Activated CD4-positive, CD25-positive, alpha-beta regulatory T cell (primary cell): ENCODE results near the gene CAPN7.

Experiments used
- DNase-seq, 4 experiments: peaks; one replicate each; lab custom pipeline; 2025; lab: John Stamatoyannopoulos, UW

Gene CAPN7

DNA sequence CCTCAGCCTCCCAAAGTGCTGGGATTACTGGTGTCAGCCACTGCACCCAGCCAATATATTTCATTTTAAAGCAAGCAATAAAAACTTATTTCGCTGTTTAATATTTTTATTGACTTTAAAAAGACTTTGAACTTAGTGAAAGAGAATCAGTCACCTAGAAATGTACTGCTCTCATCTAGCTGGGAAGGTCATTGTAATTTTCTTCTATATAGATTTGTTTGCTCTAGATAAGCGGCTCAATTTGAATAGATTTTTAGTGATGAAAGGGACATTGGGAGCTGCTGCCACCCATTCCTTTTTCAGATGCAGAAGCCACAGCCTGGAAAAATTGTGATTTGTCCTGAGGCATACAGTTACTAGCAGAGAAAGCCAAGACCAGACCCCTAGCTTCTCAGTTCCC, 40.1 kb downstream of the CAPN7 start:
- no peak for DNase-seq

DNA sequence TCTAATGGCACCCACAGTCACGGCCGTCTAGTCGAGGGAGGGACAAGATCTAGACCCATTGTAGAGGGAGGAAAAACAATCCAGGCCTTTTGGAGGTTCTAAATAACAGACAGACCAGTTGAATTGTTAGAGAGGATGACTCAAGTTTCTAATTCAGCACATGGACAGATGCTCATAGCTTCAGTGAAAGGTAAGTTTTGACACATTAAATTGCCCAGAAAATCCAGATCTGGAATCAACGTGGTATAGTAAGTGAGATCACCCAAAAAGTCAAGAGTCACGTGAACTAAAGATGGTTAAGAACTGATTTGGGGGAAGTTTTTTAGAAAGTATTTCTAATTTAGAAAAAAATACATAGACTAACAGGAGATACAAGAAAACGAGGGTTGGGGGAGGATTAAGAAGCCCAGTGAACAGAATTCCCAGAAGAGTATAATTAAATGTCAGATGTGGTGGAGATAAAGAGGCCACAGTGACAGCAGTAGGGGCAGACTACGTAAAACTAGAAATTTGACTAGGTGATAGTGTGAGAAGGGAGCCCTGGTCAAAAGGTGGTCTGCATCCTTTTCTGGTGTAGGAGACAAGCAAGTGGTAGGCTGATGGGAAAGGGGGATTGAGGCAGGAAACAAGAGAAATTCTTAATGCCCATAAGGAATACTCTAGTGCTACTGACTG, 47.1 kb downstream of the CAPN7 start:
- no peak for DNase-seq

DNA sequence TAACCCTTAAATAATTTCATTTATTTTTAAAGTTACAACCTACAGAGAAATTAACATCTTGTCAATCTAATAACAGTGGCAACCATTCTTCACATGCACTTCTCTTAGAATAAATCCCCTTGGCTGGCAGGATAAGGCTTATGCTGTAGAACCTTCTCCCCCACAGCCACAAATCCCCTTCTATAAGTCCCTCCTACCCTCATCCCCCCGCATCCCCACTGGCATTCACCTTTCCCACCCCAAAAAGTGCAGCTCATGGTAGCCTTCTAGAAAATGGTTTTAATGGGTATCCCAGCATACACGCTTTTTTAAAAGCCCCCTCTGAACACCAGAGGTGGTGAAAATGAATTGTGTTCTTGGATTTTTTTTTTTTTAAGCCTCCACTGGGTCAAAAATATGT, 49.2 kb downstream of the CAPN7 start:
- no peak for DNase-seq

DNA sequence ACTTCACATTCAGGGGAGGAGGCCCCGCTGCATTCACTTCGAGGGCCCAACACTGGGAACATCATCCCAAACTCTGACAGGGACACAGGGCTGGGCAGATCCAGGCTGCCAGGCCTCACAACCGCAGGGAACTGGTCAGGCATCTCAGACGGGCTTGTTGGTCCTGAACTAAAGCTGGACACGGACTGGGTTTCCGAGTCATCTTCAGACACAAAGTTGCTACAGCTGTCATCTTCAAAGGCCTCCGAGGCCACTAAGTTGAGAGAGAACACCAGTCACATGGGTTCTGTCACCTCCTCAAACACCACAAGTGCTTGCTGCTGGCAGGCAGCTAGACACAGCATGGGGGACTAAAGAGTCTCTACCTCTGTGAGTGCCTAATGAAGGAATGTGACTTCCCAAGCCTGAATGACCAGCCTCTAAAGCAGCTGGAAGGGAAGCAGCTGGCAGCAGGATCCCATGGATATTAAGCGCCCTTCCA, 50.9 kb downstream of the CAPN7 start:
- no peak for DNase-seq

DNA sequence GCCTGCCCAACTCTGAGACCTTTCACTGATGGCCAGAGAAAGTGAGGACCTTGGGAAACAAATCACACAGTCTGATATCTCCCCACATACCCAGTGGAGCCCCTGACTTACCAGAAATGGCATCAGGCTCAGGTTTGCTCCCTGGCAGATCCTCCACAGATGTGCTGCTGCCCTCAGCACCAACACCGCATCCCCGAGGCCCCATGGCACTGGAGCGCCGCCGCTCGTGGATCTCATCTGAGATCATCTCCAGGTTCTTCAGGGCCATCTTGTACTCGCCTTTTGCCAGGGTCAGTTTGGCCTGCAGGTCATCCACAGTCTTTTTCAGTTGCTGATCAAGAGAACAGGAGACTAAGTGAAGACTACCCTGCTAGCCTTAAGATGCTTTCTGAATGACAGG, 52.7 kb downstream of the CAPN7 start:
- DNase-seq, result no peak

DNA sequence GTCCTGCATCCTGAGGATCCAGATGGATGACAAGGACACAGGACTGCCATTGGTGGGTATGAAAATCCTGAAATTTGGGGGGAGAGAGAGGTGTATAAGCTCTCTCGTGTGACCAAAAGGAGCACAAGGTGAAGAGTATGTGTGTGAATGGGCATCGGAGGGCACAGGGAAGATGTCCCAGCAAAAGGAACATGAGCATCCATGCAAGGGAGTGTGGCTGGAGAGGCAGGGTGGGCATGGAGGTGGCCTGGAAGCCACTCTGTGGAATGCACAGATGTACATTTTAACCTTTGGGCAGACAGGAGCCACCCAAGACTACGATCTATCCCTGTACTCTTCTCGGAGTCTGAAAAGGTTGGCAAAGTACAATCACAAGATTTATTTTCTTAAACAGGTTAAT, 54.5 kb downstream of the CAPN7 start:
- no peak for DNase-seq

DNA sequence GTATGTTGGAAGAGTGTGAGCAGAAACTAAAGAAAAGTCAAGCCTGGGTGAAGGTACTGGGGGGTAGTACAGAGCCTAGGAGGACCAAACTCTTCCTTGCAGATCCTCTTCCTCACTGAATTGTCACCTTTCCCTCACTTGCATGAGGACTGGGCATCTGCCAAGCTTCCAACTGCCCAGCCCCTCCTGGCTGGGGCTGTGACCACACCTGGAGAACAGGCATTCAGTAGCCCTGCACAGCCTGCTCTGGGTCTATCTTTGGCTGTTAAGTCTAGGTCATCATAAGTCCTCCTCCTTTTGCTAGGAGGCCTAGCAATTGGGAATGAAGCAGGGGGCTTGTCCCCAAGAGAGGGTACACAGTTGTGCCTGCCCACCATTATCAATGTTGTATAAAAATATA, 55.2 kb downstream of the CAPN7 start:
- no peak for DNase-seq

DNA sequence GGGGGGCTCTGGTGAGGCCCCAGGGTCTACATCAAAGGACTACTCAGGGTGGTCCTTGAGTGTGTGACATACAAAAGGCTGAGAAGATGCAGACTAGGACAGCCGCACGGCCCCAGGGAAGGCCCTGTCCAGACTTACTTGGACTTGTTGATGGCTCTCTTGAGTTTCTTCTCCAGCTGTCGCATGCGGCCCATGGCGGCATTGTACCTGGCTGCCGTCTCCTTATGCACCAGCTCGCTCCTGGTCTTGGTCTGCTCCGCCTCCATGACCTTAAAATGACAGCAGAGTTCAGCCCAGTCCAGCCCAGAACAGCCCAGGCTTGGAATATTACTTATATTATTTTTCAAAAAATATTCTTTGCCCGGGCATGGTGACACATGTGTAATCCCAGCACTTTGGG, 56.0 kb downstream of the CAPN7 start:
- no peak for DNase-seq

DNA sequence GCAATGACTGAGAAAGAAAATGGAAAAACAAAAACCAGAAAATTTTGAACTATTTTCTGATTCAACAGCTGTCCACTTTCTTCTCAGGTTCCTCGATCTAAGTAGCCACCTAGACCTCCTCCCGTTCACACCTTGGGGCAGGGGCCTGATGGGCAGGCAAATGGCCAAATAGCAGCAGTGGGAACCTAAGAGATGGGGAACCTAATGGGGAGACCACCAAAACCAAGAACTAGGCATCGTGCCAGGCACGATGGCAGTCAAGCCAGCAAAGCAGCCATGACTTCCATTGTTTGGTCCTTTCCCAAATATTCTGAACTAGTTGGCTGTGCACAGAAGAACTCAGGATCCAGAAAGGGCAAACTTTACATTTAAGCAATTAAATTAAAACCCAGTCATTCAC, 57.1 kb downstream of the CAPN7 start:
- DNase-seq, result no peak

DNA sequence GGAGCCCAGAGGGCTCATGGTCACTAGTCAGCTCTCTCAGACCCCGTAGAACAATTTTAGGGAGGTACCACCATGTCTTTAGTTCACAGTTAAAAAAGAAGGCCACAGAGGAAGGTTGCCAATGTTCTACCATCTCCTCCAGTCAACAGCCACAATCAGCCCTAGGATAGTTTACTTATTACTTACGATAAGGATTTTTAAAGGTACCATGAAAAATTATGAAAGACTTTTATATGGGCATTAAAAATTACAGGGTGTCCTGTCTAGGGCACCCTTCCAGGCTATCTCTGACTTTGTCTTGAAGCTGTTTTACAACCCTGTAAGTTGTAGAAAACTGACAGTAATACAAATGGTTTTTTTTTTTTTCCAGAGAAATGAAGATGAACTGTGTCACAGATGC, 57.9 kb downstream of the CAPN7 start:
- DNase-seq, result no peak

DNA sequence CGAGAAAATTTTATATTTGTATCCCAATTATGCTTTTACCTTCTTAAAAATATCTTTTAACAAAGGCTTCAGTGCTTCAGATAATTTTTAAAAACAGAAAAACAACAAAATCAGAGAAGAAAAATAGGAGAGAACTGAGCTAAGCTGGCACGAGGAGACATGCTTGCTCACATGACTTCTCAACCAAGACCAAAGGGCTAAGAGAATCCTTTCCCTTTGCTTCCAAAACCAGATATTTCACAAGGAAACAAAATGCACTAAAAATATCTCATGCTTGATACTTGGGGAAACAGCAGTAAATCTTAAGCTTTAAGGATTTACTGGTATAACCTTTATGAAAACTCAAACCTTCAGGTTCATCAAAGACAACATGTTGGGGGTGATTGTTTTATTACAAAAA, 58.4 kb downstream of the CAPN7 start:
- no peak for DNase-seq

DNA sequence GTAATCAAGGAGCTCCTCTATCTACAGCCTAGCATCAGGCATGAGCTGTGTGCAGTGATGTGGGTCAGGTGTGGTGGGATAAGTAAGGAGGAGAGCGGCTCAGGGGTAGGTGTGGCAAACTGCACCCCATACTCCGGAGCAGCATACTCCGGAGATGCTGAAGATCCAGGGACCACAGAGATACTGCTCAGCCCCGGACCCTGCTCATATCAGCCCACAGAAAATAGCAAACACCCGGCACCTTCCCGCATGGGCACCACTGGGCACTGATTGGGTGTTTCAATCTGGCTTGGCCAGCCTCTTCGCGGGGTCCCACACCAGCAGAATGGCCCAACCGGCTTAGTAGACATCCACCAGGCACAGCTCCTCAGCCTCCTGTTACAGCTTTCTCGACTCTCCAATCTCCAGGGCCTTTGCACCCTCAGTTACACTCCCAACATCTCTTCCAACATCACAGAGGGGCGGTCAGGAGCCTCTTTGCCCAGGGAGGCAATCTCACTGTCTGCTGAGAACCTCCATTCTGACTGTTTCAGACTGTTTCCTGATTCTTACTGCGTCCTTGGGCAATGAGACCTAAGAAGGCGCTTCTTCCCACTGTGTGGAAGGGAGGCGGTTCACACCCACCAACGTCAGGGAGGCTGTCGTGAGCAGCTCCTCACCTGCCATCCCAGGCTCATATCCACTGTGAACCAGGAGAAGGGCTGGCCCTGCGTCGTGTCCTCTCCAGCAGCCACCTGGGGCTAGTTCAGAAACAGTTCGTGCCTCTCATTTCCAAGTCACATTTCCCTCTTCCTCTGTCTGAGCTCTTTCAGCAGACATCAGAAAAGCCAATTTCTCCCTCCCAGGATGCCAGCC, 59.8 kb downstream of the CAPN7 start:
- DNase-seq, result no peak

DNA sequence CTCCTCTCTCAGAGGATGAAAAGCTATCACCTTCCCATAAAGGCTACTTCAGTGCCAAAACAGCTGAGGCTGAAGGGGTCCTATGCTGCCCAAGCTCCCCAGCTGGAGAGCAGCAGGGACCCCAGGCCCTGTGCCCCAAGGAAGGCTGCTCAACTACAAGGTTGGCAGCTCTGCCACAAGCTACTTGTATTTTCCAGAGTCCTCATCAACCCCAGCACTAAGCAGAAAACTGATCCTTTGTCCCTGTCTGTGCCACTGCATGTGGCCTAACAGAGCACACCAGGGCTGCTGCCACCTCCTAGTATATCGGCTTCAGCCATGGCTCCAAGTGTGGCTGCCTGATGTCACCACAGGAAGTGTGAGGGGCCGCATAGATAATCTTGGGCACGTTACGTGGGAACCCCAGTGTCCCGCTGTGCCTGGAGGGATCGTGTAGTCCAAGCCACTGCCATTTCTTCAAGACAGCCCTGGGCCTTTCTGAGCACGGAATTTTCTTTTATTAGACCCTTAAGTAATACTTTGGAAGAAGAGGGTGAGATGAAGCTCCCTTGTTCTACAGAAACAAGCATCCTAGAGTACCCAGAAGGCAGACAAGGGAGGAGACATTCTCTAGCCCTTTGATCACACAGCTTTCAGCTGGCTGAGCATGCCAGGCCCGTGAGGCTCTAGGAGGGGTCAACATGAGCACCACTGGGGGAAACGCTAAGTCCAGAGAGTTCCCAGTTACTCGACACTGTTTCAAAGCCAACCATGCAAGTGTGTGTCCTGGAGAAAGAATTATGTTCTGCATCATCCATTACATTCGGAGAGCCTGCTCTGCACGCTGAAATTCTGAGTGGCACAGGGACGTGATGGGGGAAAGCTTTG, 60.7 kb downstream of the CAPN7 start:
- DNase-seq, result no peak

DNA sequence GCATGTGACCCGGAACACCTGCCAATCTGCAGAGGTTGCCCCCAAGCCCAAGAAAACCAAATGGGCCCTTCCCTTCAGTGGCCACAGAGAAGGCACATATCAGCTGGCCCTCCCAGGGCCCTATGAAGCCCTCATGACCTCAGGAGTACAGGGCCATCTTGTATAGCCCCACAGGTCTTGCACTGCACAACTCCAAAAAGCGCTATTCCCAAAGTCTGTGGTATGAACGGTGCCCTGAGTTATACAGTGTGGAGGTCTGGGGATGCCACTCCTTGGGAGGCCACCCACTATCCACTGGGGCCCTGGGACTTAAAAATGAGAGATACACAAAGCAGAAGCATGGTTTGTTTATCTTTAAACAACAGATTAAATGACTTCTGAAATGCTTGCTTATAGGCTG, 61.5 kb downstream of the CAPN7 start:
- no peak for DNase-seq

DNA sequence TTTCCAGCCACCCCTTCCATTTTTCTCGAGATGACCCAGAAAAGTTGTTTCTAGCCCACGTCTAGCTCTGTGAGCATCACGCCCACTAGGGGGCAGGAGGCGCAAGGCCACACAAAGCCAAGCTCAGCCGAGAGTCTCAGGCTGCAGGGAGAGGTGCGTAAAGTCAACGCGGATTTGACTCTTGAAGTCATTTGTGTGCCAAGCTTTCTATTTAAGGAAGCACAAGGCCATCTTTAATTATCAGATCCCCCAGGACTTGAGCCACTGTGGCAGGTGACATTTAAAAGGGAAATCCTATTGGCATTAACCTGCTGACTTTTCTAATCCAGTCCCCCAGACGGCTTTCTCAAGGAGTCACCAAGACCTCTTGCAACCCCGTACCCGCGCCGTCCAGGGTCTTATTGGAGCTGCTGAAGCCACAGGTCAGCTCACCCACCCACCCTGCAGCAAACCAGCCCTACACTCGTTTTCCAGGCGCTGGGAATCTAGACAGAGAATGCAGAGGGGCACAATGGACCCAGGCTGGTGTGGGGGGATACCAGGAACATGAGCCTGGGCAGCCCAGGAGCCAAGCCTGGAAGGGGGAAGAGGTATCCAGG, 62.1 kb downstream of the CAPN7 start:
- peak; percentile 65 to 83 (median 74) for DNase-seq

DNA sequence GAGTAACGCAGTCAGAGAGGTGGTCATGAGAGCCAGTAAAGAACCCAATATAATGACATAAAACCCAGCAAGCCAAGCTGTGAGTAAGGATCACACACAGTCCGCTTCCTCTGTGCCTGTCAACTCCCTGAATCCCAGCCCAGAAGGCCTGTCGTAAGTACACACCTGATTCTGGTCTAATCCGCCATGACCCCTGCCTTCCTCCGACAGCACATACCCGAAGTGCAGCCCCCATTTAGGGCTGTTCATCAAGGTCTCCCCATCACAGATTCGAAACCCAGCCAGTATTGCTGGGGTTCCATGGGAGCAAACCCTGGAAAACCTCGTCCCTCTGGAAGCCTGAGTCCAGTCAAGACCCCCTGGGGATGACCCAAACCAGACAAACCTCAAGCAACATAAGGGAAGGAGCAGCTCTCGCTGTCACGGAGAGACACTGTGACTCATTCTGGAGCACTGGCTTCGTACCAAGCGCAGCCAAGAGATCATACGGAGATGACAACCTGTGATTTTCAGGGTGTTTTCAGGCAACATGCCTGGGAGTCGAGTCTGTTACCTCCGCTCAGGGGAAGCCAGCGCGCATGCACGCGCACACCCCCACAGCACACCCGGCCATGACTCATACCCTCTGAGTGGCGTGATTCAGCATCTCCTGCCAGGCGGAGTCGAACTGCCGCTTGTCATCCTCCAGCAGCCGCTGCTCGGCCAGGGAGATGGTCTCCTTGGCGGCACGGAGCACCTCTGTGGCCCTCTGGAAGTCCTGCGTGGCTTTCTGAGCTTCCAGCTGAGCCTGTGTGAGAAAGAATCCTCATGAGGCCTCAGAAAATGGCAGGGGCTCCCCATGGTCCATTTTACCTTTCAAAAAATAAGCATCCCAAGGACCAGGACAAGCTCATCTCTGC, 63.3 kb downstream of the CAPN7 start:
- DNase-seq, result peak; percentile 61 to 80 (median 74)

DNA sequence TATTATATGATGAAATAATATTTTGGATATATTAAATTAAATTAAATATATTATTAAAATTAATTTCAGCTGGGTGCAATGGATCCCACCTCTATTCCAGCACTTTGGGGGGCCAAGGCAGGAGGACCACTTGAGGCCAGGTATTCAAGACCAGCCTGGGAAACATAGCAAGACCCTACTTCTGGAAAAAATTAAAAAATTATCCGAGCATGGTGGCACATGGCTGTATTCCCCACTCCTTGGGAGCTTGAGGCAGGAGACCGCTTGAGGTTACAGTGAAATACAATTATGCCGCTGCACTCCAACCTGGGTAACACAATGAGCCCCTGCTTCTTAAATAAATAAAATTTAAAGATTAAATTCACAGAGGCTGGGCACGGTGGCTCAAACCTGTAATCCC, 65.0 kb downstream of the CAPN7 start:
- DNase-seq, result no peak

DNA sequence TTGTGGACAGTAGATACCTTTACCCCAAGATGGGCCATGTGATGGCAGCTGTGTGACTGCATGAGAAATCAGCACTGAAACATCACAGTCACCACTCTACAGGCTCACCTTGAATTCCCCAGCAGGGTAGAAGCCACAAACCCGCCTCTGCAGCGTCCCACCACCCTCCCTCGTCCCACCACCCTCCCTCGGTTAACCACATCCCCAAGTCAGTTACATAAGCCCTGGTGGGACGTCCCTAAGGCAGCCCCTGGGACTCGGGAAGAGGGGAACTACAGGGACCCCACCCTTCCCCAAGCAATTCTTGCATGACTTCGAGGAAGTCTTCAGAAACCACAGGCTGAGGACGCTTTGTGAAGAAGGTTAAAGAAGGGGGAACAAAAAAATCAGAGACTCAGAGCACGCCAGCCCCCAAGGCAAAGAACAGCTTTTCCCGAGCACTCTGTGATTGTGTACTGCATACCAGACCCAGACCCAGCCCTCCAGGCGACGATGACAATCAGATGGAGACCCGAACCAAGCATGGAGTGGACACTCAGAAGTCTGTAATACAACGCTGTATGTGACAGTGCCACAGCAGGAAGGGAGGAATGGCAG, 65.8 kb downstream of the CAPN7 start:
- DNase-seq, result peak; percentile 29 to 61 (median 50)

DNA sequence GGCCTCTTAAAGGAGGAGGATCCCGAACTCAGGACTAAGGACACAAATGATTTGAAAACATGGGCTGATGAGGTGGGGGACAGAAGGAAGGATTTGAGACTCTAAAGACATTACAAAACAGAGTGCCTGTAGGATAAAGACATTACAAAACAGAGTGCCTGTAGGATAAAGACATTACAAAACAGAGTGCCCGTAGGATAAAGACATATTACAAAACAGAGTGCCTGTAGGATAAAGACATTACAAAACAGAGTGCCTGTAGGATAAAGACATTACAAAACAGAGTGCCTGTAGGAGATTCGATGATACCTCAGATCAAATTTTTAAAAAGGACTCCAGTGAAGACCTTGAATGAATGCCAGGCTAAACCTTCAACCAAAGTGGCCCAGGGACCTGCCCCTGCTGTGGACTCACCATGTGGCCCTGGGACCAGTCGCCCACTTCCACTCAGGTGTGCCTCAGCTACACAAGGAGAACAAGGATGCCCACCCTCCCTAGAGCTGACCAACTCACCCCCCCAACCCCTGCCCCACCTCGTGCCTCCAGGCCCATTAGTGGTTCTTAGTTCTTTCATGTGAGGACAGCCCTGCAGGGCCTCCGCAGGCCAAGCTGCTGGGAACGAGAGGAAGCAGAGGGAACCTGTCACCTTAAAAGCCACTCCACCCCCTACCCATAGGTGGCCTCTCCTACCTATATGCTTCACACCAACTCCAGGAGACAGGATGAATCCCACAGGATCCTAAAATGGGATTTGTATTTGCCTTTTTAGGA, 66.6 kb downstream of the CAPN7 start:
- DNase-seq, result no peak

DNA sequence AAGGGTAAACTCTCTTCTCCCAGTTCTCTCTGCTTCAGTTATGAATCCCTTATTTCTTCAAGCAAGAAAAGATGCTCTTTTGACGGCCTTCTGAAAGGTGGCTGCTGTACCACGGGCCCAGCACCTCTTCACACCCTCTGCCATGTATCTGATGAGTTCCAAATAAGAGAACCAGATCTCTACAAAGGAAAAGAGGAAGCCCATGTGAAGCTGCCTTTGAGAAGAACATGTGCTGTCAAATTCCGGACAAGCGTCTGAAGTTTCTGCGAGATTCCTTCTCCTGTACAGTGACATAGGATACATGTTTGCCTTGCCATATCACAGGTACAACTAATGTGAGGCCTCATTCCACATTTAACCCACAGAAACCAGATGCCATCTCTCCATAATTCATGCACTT, 67.2 kb downstream of the CAPN7 start:
- no peak for DNase-seq
